ENCODE results near the gene UGT1A8.
"Not testable (repeated sequence)": the region's sequence is repeated elsewhere in the genome, so short reads cannot be mapped to it uniquely, and the experiment has no call there.

The UGT1A8 gene

GRCh38 chr2:233689031-233689430, 71.6 kb downstream of the UGT1A8 start:
- DNase-seq = no peak

DNA sequence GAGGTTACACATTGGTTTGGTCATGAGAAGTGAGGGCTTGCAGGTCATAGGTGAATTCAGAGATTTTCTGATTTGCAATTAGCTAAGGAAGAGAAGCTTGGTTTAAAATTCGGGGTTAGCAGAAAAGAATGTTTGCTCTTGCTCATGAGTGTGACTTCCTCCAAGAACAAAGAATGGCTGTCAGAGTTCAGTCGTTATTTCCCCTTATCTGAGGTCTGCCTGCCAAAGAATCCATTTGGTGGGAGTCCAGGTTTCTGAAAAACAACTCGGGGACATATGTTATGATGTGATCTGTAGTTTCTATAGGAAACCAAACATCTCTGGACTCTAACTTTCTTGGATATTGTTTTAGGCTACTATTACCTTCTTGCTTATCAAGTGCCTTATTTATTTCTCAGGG, 72.1 kb downstream of the UGT1A8 start:
- no peak for DNase-seq

GRCh38 chr2:233690444-233690843, 73.0 kb downstream of the UGT1A8 start:
- no peak for DNase-seq

- DNase-seq = no peak
These were observed 74.3 kb downstream of the UGT1A8 start for GRCh38 chr2:233691443-233692433.

GRCh38 chr2:233692648-233693047, 75.2 kb downstream of the UGT1A8 start, which contains the start of gene UGT1A6:
Gene UGT1A6, plus strand, starts transcription at chr2:233692890. Its CDS starts 115 bp downstream, at chr2:233693005.
- no peak for DNase-seq

GRCh38 chr2:233693963-233694362, 76.5 kb downstream of the UGT1A8 start:
- no peak for DNase-seq

GRCh38 chr2:233698740-233699139, 81.3 kb downstream of the UGT1A8 start:
- DNase-seq = no peak

DNA sequence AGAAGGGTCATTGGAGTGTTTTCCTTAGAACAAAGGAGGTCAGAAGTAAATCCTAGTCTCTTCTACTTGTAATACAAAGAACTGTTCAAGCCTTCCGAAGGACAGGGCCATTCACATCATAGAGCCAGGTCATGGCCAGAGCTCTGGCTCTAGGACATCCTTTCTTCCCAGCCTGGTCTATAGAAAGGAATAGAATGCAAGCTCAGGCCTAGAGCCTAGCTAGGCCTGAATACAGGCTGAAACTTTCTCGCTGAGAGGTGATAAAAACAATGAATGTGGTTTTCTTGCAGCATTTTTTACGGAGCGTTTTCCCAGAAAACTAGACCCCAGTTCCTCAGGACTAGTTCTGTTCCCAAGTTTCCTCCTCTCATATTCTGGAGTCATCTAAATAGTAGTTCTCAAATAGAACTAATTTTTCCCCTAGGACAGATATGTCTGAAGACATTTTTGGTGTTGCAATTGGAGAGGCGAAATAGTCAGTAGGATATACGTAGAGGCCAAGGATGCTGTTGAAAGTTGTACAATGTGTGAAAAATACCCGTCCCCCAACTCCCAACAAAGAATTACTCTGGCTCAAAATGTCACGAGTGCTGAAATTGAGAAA, 82.1 kb downstream of the UGT1A8 start:
- DNase-seq = no peak

DNA sequence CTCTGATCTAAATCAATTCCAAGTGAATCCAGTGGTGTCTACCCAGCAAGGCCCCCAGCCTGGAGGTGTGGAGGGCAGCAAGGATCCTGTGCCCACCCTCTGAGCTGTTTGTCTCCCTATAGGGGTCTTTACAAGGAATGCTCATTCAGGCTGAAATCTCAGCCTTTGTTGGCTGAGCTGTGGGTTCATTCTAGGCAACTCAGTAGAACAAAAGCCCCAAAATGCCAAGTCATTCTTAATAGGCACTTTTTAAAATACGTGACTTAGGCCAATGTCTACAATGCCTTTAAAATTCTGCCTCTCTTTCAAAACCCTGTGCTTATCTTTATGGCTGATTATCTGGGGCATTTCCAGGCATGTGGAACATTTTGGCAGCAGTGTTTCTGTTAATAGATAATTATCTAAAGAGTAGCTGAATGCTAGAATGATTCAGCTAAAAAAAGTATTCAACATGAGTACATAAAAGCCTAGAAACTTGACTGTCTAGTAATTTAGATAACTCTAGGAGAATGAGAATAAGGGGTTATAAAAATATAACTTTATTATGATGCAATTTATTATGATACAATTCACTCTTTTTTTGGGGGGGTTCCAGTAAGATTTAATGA, 82.7 kb downstream of the UGT1A8 start:
- no peak for DNase-seq

- DNase-seq = not testable (repeated sequence)
These were observed 83.4 kb downstream of the UGT1A8 start for GRCh38 chr2:233700842-233701241.

DNA sequence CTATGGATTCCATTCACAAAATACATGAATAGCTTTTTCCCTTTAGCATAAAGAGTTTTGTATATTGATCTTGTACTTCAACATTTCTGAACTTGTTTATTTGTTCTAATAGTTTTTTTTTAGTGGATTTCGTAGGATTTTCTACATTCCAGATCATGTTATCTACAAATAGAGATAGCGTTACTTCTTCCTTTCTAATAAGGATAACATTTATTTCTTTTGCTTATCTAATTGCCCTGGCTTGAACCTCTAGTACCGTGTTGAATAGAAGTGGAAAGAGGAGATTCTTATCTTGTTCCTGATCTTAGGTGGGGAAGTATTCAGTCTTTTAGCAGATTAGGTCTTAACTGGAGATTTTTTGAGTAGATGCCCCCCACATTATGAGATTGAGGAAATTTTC, 84.8 kb downstream of the UGT1A8 start:
- no peak for DNase-seq

DNA sequence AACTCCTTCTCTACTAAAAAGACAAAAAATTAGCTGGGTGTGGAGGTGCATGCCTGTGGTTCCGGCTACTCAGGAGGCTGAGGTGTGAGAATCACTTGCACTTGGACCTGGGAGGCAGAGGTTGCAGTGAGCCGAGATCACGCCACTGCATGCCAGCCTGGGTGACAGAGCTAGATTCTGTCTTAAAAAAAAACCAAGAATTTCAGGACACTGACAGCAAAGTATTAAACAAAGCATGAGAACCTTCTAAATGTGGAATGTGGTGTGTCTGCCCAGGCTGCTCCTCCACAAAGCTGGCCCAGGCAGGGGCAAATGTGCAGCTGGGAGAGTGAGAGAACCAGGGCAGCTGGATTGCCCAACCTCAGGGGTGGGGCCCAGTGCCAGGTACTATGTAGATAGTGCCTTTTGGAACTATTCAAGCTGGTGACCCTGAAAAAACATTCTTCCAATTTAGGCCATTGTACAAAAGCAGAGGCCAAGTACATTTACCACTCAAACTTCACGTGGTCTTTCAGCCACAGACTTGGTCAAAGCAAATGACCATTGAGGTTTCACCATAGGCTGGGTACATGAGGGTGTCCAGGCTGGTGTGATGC, 88.6 kb downstream of the UGT1A8 start:
- no peak for DNase-seq

- no peak for DNase-seq
These were observed 89.3 kb downstream of the UGT1A8 start for GRCh38 chr2:233706720-233707119.

- no peak for DNase-seq
These were observed 90.7 kb downstream of the UGT1A8 start for GRCh38 chr2:233707940-233708644.

DNA sequence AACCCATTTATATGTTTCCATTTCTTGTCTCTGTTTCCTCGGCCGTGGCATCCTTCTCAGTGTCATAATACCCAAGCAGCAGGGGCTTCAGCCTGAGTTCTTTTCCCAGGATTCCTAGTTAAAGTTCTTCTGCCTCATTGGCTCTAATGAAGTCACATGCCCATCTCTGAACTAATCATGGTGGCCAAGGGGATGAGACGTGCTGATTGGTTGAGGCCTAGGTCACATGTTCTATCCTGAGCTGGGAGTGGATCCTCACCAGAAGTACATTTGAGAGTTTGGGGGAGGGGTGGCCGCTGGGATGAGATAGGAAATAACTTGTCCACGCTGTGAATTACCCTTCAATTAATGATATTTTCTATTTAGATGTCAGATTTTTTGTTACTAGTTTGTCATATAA, 91.5 kb downstream of the UGT1A8 start:
- DNase-seq = peak in 1 of 2 experiments; percentile 46

DNA sequence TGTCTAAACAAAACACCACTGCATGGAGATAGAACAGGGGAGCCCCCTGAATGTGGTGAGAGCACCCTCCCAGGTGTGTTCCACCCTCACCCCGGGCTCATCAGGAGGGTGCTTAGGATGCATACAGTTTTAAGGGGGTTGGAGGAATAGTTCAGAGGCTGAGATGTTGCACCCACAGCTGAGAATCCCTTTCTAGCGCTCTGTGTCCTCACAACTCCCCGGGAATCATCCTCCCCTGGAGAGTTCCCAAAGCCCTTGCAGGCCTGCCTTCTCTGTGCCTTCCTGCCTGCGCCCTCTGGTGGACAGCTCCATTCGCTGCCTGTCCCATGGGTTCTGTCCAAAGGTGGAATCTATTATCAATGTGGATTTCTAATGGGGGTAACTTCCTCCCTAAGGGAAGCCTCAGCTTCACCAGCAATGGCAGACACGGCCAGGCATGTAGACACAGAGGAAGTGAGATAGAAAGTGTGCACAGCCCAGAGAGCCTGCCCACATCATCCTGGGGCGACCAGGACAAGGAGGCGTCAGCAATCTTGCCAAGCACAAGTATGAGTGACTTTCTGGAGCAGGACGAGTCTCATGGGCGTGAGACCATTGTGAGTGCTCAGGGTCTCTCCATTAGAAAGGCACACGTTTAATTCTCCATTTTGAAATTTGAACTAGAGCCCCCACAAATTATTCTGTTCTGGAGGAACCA, 94.0 kb downstream of the UGT1A8 start:
- peak; percentile 17 to 69 for DNase-seq

GRCh38 chr2:233712611-233713261, 95.3 kb downstream of the UGT1A8 start, which contains the start of gene UGT1A5:
Gene UGT1A5, plus strand, starts transcription at chr2:233712907. Its CDS starts 85 bp downstream, at chr2:233712992.
- DNase-seq = no peak

DNA sequence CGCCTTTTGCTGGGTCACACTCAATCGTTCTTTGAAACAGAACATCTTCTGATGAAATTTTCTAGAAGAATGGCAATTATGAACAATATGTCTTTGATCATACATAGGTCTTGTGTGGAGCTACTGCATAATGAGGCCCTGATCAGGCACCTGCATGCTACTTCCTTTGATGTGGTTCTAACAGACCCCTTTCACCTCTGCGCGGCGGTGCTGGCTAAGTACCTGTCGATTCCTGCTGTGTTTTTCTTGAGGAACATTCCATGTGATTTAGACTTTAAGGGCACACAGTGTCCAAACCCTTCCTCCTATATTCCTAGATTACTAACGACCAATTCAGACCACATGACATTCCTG, 95.8 kb downstream of the UGT1A8 start:
- DNase-seq = no peak

- DNase-seq = no peak
These were observed 96.7 kb downstream of the UGT1A8 start for GRCh38 chr2:233714121-233714520.

- no peak for DNase-seq
These were observed 101.1 kb downstream of the UGT1A8 start, which contains the start of gene UGT1A4 for GRCh38 chr2:233718552-233718951. Gene UGT1A4, plus strand, starts transcription at chr2:233718736. Its CDS starts 85 bp downstream, at chr2:233718821.

- no peak for DNase-seq
These were observed 111.4 kb downstream of the UGT1A8 start, which contains the start of gene UGT1A3 for GRCh38 chr2:233728723-233729301. Gene UGT1A3, plus strand, starts transcription at chr2:233729042. Its CDS starts 85 bp downstream, at chr2:233729127.
